Stimulated activated CD4-positive, alpha-beta T cell treated with anti-CD3 and anti-CD28 coated beads, TNF-alpha, amount 100 ng/mL, for 48 hours (primary cell): ENCODE results near the gene RAB11FIP3.
A peak's percentile ranks its signal among the peaks of the same experiment; 100 is the strongest.
"Not testable (repeated sequence)": the region's sequence is repeated elsewhere in the genome, so short reads cannot be mapped to it uniquely, and the experiment has no call there.

Source experiments
- DNase-seq, 3 donors: peaks; one replicate each; pipeline ENCODE4 v3.0.0-alpha.2; 2020; ENCODE audit warnings: low read depth in 3 of 3

Gene RAB11FIP3

DNA sequence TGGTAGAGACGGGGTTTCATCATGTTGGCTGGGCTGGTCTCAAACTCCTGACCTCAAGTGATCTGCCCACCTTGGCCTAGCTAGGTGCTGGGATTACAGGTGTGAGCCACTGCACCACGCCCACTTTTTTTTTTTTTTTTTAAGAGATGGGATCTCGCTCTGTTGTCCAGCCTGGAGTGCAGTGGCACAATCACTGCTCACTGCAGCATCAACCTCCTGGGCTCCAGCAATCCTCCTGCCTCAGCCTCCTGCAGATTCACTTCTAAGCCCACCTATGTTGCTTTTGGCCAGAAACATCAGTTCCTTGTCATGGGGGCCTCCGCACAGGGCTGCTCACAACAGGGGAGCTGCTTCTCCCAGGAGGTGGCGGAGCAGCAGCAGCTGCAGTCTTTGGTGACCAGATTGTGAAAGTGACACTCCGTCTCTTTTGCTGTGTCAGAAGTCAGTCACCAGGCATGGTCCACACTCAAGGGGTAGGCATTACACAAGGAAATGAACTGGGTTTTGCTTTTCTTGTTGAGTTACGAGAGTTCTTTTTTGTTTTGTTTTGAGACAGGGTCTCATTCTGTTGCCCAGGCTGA is 32.9 kb upstream of the RAB11FIP3 start:
- no peak for DNase-seq

DNA sequence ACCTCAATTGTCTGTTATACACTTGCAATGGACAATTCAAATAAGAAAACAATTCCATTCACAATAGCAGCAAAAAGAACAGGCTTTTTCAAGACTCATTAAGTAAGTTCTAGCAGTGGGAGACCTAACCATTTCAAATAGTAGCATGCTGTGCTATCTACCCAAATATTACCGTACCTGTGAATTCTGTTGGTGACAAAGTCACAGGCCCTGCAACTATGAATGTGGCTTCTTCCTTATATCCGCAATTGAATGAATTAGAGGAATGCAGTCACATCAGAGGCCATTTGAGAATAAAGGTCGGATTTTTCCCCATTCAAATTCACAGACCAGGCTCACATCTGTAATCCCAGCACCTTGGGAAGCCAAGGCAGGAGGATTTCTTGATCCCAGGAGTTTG is 29.2 kb upstream of the RAB11FIP3 start:
- DNase-seq = no peak

GRCh38 chr16:396605-397004 is 28.8 kb upstream of the RAB11FIP3 start:
- no peak for DNase-seq

DNA sequence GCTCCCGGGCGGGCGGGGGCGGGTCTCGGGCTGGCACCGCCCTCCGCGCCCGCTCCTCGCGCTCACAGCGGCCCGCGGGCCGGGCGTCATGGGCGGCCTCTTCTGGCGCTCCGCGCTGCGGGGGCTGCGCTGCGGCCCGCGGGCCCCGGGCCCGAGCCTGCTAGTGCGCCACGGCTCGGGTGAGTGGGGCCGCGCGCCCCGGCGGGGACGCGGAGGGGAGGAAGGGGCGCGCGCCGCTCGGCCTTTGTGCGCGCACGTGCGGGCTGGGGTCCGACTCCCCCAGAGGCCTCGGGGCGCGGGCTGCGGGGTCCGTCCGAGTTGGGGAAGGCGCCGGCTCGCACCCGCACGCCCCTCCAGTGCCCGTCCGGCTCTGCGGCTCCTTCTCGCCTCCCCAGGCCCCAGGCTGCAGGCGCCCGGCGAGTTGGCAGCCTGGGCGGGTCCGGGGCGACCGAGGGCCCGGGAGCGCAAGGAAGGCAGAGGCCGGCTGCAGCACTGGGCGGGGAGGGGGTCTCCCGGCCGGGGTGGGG is 28.3 kb upstream of the RAB11FIP3 start, which contains the start of gene NME4:
NME4 (plus strand) TSS at position 65 of the 527 bp plus-strand sequence; CDS start at position 89, 24 bp downstream.
- no peak for DNase-seq

DNA sequence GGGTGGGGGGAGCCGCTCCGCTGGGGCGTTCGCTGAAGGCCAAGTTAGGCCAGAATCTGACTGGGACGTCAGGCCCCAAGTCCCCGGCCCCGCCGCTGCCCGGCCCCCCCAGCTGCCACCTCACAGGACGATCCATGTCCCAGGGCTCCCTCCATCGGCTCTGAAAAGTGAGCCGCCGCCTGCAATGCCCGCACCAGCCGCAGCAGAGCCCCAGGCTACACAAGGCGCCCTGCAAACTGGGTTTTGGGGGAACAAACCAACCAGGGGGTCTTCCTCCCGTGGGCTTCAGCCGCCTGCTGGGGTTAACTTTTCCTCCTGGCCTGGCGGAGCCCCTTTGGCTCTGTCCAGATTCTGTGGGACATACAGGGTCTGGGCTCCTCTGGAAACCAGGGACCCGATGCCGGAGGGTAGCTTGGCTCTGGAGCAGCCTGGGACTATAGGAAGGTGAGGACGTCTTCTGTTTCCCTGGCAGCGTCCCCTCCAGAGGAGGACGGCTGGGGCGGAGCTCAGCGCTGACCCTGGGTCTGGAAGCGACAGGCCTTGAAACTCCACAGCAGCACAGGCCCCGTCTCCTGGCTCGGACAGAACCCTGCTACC is 27.6 kb upstream of the RAB11FIP3 start:
- DNase-seq = peak in 1 of 3 donors; percentile 24

DNA sequence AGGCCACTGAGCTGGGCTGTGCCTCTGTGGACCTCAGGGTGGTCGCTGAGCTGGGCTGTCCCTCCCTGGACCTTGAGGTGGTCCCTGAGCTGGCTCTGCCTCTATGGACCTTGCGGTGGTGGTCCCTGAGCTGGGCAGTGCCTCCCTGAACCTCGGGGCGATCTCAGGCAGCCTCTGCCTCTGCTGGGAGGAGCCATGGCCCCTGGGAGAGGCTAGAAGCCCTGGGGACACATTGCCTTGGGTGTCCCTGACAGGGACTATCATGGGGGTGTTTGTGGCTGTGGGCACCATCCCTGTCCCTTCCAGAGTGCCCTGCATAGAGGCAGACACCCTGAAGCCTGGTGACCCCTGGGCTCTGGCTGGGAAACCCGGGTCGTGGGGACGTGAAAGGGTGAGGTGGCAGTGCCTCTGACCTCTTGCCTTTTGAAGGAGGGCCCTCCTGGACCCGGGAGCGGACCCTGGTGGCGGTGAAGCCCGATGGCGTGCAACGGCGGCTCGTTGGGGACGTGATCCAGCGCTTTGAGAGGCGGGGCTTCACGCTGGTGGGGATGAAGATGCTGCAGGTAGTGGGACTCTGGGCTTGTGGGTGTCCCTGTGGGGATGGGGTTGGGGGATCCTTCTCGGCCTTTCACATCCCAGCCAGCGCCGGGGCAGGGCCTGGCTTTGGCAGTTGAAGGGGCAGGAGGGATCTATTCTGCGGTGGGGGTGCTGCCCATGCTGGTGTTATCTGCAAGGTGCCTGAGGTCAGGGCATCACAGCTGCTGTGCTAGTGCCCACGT is 26.7 kb upstream of the RAB11FIP3 start:
- DNase-seq = no peak

DNA sequence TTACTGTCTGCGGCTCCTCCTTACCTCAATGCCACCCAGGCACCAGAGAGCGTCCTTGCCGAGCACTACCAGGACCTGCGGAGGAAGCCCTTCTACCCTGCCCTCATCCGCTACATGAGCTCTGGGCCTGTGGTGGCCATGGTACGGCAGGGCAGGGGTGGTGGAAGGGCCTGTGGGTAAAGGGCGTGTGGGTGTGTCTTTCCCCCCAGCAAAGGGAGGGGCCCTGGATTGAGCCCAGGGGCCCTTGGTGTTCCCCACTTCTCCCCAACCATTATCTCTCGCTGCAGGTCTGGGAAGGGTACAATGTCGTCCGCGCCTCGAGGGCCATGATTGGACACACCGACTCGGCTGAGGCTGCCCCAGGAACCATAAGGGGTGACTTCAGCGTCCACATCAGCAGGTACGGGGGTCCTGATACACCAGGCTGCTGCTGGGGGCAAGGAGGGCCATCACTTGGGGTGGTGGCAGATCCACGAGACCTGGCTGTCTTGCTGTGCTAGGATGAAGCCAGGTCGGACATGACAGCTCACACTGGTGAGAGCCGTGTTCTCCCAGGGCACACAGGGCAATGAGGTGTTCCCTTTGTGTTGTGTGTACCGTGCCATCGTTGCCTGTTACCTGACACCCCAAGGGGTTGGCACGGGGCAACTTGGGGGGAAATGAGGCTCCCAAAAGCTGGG is 26.0 kb upstream of the RAB11FIP3 start:
- no peak for DNase-seq

DNA sequence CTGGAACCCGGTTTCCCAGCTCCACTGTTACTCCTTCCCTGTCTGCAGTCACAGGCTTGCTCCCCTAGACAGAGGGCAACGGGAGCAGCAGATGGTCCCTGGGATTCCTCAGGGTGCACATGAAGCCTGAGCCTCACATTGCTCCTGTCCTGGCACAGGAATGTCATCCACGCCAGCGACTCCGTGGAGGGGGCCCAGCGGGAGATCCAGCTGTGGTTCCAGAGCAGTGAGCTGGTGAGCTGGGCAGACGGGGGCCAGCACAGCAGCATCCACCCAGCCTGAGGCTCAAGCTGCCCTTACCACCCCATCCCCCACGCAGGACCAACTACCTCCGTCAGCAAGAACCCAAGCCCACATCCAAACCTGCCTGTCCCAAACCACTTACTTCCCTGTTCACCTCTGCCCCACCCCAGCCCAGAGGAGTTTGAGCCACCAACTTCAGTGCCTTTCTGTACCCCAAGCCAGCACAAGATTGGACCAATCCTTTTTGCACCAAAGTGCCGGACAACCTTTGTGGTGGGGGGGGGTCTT is 25.3 kb upstream of the RAB11FIP3 start:
- DNase-seq = no peak

- DNase-seq = peak; percentile 93 to 100 (median 99)
Observed at GRCh38 chr16:401468-402348, 23.7 kb upstream of the RAB11FIP3 start, which contains the start of gene DECR2. DECR2 (plus strand) TSS chr16:401885; CDS start chr16:401964, 79 bp downstream.

DNA sequence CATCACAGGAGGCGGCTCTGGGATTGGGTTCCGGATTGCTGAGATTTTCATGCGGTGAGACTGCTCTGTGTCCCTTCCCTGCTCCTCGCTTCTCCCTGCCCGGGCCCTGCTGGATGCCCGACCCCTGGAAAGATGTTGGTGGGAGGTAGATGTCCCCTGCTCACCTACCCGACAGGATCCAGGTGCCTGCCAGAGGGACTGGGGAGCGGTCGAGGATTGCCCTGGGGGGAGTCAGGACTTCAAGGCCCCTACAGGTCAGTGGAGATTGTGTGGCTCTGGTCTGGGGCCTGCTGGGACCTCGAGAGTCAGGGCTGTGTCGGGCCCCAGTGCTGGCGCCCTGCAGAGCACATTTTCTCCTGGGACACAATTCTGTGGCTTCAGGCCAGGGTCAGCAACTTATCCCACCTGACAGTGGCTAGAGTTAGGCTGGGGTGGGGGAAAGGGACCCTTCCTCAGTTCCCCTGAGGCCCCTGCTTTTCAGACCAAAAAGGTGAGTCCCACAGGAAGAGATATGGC is 20.4 kb upstream of the RAB11FIP3 start:
- no peak for DNase-seq

GRCh38 chr16:405548-406506 is 19.6 kb upstream of the RAB11FIP3 start:
- no peak for DNase-seq

DNA sequence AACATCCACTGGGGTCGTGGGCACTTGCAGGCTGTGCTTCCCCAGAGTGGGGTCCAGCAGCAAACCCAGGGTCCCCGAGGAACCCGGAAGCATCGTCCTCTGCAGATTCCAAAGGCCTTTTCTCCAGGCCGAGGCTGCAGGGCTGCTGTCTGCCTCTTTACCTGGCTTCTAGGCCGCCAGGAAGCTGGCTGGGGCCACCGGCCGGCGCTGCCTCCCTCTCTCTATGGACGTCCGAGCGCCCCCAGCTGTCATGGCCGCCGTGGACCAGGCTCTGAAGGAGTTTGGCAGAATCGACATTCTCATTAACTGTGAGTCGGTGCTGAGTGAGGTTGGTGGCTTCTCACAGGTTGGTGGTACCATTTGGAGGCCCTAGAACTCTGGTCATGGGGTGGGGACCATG is 18.2 kb upstream of the RAB11FIP3 start:
- no peak for DNase-seq

DNA sequence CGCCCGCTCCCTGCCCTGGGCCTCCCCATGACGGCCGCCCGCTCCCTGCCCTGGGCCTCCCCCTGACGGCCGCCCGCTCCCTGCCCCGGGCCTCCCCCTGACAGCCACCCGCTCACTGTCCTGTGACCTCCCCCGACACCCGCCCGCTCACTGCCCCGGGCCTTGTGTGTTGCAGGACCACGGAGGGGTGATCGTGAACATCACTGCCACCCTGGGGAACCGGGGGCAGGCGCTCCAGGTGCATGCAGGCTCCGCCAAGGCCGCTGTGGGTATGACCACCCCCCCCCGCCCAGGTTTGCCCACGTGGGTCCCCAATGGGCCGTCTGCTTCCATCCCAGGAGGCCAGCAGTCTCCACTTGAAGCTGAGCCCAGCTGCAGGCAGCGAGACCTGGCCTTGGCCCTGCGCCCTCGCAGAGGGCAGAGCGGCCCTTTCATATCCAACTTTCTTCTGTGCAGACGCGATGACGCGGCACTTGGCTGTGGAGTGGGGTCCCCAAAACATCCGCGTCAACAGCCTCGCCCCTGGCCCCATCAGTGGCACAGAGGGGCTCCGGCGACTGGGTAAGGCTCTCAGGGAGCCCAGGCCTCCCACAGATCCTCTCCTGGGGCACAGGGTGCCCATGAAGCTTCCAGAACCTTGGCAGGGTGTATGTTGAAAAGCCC is 14.8 kb upstream of the RAB11FIP3 start:
- DNase-seq = no peak

DNA sequence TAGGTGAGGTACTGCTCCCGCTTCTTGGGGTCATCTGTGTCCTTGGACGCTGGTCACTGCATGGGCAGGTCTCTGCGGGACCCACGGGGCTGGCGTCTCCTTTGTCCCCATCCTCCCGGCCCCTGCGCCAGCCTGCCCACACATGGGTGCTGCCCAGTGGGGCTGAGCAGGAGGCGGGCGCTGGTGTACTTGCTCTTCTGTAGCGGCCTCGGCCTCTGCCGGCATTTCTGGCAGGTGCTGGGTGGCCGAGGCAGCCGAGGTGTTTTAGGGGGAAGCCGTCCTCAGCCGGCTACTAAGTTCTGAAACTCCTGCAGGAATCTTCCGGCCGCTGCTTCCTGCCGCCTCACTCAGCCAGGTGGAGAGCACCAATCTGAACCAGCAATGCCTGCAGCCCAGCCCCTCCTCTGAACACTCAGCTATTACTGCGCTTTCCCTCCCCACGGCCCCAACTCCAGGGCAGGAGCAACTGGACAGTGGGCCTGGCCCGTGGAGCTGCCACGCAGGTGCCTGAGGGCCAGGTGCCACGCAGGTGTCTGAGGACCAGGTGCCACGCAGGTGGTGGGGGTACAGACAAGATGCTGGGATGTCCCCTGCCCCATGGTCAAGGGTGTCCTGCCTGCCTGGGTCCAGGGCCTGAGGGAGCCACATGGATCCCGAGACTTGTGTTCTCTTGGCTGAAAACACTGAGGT is 13.7 kb upstream of the RAB11FIP3 start:
- no peak for DNase-seq

GRCh38 chr16:414395-415169 is 10.9 kb upstream of the RAB11FIP3 start:
- no peak for DNase-seq

- not testable (repeated sequence) for DNase-seq
Observed at GRCh38 chr16:415170-415498, 10.3 kb upstream of the RAB11FIP3 start.

DNA sequence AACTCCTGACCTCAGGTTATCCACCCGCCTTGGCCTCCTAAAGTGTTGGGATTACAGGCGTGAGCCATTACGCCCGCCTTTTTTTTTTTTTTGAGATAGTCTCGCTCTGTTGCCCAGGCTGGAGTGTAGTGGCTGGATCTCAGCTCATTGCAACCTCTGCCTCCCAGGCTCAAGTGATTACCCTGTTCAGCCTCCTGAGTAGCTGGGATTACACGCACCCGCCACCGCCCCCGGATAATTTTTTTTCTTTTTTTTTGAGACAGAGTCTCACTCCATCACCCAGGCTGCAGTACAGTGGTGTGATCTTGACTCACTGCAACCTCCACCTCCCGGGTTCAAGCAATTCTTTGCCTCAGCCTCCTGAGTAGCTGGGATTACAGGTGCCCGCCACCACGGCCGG is 3.3 kb upstream of the RAB11FIP3 start:
- not testable (repeated sequence) for DNase-seq
